ENCODE measurements around the gene EEIG1. TPM values are rescaled to one million over a fixed set of nuclear protein-coding genes. Genes with fewer than 3 reads are reported as not detected.

EEIG1 gene
- total and polyA plus RNA-seq, 9 of the 15 experiments (the other 6 are each of a cell fraction or from before 2014, with no cell fraction given) = 0.17 to 16.7 (median 3.6) TPM

DNA sequence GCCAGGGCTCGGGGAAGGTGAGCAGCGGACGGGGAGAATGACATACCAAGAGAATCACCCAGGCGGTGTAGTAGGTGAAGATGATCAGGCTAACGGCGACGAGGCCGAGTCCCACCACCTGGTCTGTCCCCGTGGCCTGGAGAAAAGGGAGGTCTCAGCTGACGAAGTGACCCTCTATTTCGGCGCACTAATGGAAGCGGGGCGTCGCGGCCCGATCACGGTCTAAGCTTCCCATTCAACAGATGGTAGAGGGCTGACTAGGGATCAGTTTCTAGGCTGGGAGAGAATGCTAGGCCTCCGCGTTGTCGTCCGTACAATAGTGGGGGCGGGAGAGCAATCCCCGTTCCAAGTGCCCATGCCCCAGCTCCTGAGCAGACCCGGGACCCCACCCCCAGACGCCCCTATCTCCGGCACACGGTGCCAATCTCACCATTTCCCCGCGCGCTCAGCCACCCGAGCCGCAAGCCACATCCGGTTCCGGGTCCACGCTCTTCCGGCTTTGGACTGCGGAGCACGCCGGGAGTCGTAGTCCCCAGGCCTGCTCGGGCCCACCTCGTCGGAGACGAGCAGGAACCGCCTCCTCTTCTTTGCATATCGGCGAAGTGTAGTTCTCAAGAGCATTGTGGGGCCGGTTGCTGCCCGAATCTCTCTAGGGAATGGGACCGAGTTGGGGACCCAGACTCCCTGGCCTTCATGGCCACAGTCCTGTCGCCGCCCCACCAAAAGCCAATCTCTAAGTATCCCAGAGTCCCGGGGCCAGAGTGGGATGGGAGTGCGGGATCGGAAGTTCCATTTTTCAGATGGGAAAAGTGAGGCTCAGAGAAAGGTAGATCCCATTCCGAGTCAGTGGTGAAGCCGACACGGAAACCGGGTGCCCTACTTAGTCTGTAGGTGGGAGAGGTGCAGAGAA lies 43.1 kb downstream of the EEIG1 start, which contains the start of gene DPM2 (continued):
- no peak for TF ChIP-seq ZNF445 (CRISPR knock-in tag; IDR thresholded peaks at IDR 0.05; ENCODE audit: low read depth)
- TF ChIP-seq ARID1B (IDR thresholded peaks at IDR 0.05) = no peak
- TF ChIP-seq ZKSCAN3 (CRISPR knock-in tag; IDR thresholded peaks at IDR 0.05) = no peak
- TF ChIP-seq, protein P1, sequence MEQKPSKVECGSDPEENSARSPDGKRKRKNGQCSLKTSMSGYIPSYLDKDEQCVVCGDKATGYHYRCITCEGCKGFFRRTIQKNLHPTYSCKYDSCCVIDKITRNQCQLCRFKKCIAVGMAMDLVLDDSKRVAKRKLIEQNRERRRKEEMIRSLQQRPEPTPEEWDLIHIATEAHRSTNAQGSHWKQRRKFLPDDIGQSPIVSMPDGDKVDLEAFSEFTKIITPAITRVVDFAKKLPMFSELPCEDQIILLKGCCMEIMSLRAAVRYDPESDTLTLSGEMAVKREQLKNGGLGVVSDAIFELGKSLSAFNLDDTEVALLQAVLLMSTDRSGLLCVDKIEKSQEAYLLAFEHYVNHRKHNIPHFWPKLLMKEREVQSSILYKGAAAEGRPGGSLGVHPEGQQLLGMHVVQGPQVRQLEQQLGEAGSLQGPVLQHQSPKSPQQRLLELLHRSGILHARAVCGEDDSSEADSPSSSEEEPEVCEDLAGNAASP (IDR thresholded peaks at IDR 0.05) = no peak
- TF ChIP-seq CBFB (CRISPR knock-in tag; IDR thresholded peaks at IDR 0.05) = peak; percentile 72; the same call in 1 of the 2 replicates
- peak; percentile 78 for TF ChIP-seq MYC (IDR thresholded peaks at IDR 0.05; ENCODE audit: low read depth, low read length)
- peak; percentile 73; the same call in 1 of the 2 replicates for TF ChIP-seq MYC (CRISPR knock-in tag; IDR thresholded peaks at IDR 0.05; ENCODE audit: borderline replicate concordance, low read depth)
- no peak for TF ChIP-seq POLR3G (IDR thresholded peaks at IDR 0.05; ENCODE audit: extremely low read depth, insufficient read length, insufficient replicate concordance)
- TF ChIP-seq ZFX (CRISPR knock-in tag; IDR thresholded peaks at IDR 0.05) = peak; percentile 88
- no peak; the same call in 1 of the 2 replicates for TF ChIP-seq GTF2E2 (tag; IDR thresholded peaks at IDR 0.05)
- peak; percentile 82 for TF ChIP-seq POLR2A (conservative IDR thresholded peaks at IDR 0.05)
- no peak for TF ChIP-seq NR2F6 (CRISPR knock-in tag; IDR thresholded peaks at IDR 0.05)
- TF ChIP-seq CXXC5 (CRISPR knock-in tag; IDR thresholded peaks at IDR 0.05) = peak; percentile 72
- no peak for TF ChIP-seq CCAR2 (IDR thresholded peaks at IDR 0.05; ENCODE audit: low read depth, low read length)
- TF ChIP-seq, protein P2, sequence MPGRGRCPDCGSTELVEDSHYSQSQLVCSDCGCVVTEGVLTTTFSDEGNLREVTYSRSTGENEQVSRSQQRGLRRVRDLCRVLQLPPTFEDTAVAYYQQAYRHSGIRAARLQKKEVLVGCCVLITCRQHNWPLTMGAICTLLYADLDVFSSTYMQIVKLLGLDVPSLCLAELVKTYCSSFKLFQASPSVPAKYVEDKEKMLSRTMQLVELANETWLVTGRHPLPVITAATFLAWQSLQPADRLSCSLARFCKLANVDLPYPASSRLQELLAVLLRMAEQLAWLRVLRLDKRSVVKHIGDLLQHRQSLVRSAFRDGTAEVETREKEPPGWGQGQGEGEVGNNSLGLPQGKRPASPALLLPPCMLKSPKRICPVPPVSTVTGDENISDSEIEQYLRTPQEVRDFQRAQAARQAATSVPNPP (IDR thresholded peaks at IDR 0.05; ENCODE audit: borderline replicate concordance, insufficient read depth, insufficient read length) = no peak
- TF ChIP-seq, protein P3, sequence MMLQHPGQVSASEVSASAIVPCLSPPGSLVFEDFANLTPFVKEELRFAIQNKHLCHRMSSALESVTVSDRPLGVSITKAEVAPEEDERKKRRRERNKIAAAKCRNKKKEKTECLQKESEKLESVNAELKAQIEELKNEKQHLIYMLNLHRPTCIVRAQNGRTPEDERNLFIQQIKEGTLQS (IDR thresholded peaks at IDR 0.05) = no peak
- TF ChIP-seq, protein P3 (CRISPR knock-in tag; conservative IDR thresholded peaks at IDR 0.05) = no peak
- TF ChIP-seq OTX1 (CRISPR knock-in tag; IDR thresholded peaks at IDR 0.05) = peak; percentile 39; the same call in 1 of the 2 replicates
- TF ChIP-seq SRSF1 (IDR thresholded peaks at IDR 0.05; ENCODE audit: low read depth, low read length) = no peak
- peak; percentile 41 for TF ChIP-seq NCOA4 (IDR thresholded peaks at IDR 0.05; ENCODE audit: partially characterized antibody)
- no peak for TF ChIP-seq ZNF174 (CRISPR knock-in tag; IDR thresholded peaks at IDR 0.05)
- TF ChIP-seq PRMT5 (CRISPR knock-in tag; IDR thresholded peaks at IDR 0.05) = no peak
- no peak for TF ChIP-seq GATA2 (CRISPR knock-in tag; IDR thresholded peaks at IDR 0.05)
- TF ChIP-seq ZNF23 (CRISPR knock-in tag; IDR thresholded peaks at IDR 0.05) = no peak

Data from K562 (cell line).